CD4-positive, alpha-beta memory T cell (primary cell): ENCODE data around the gene LAMA3. TPM values are rescaled to one million over a fixed set of nuclear protein-coding genes. Genes with fewer than 3 reads are reported as not detected.
A peak's percentile ranks its signal among the peaks of the same experiment; 100 is the strongest.

Experiments used
- CTCF ChIA-PET: fragments of 350-600 bp; sonication (Branson Sonifier 250); formaldehyde crosslinking; loops from one replicate; lab custom pipeline; 2021; ENCODE audit warnings: inconsistent platforms; ENCODE audit not compliant: partially characterized antibody; lab: Charles Lee
- POLR2A ChIA-PET: fragments of 350-600 bp; sonication (Branson Sonifier 250); formaldehyde crosslinking; loops from one replicate; lab custom pipeline; 2021; ENCODE audit not compliant: partially characterized antibody; lab: Charles Lee
- DNase-seq, 5 donors: peaks; one replicate each; pipeline versions ENCODE4 v3.0.0 to v3.0.0-alpha.2; 2020 to 2022; ENCODE audit warnings: mixed read lengths in 1 of 5
- H3K27ac ChIP-seq: one replicate; pipeline ENCODE4 v1.7.0; 2013; ENCODE audit warnings: low read depth, low read length
- H3K27me3 ChIP-seq: 2 replicates; pipeline ENCODE4 v1.7.0; 2013; ENCODE audit warnings: mild to moderate bottlenecking, low read length, moderate library complexity; ENCODE audit not compliant: insufficient read depth
- H3K36me3 ChIP-seq: 2 replicates; pipeline ENCODE4 v1.7.0; 2013; ENCODE audit warnings: mild to moderate bottlenecking, low read length, moderate library complexity; ENCODE audit not compliant: insufficient read depth
- H3K4me1 ChIP-seq: 2 replicates; pipeline ENCODE4 v1.7.0; 2013; ENCODE audit warnings: mild to moderate bottlenecking, low read length, moderate library complexity; ENCODE audit not compliant: insufficient read depth
- H3K4me3 ChIP-seq, 2 donors: one replicate each; pipeline ENCODE4 v1.7.0; 2013; ENCODE audit warnings: low read length in 2 of 2, mild to moderate bottlenecking in 1 of 2
- H3K9me3 ChIP-seq, 2 donors: one replicate each; pipeline ENCODE4 v1.7.0; 2013; ENCODE audit warnings: low read length in 2 of 2, control low read depth in 1 of 2; ENCODE audit not compliant: control insufficient read depth in 1 of 2
- H3K27ac Mint-ChIP-seq, 7 donors: one replicate each; pipeline ENCODE4 v1.8.0; 2020 to 2021; ENCODE audit warnings: mixed read lengths in 7 of 7, mild to moderate bottlenecking in 6 of 7, inconsistent platforms in 3 of 7, moderate library complexity in 3 of 7
- H3K27me3 Mint-ChIP-seq, 2 donors: one replicate each; pipeline ENCODE4 v1.8.0; 2020 to 2021; ENCODE audit warnings: mixed read lengths in 2 of 2
- H3K36me3 Mint-ChIP-seq, 2 donors: one replicate each; pipeline ENCODE4 v1.8.0; 2020 to 2021; ENCODE audit warnings: mixed read lengths in 2 of 2, inconsistent platforms in 1 of 2, mild to moderate bottlenecking in 1 of 2
- H3K4me1 Mint-ChIP-seq, 4 donors: one replicate each; pipeline ENCODE4 v1.8.0; 2020 to 2021; ENCODE audit warnings: mixed read lengths in 4 of 4, mild to moderate bottlenecking in 1 of 4
- H3K4me3 Mint-ChIP-seq, 8 donors: one replicate each; pipeline ENCODE4 v1.8.0; 2020 to 2021; ENCODE audit warnings: mixed read lengths in 8 of 8, mild to moderate bottlenecking in 7 of 8, moderate library complexity in 6 of 8, inconsistent platforms in 3 of 8
- H3K9me3 Mint-ChIP-seq, 8 donors: one replicate each; pipeline ENCODE4 v1.8.0; 2020 to 2021; ENCODE audit warnings: mixed read lengths in 8 of 8, mild to moderate bottlenecking in 5 of 8, inconsistent platforms in 3 of 8, moderate library complexity in 1 of 8
- intact Hi-C: fragments of 100-400 bp; cut with micrococcal nuclease; formaldehyde crosslinking; loops from one replicate; pipeline ENCODE4 v1.15.1; 2023
- polyA plus RNA-seq, 2 donors: library from polyadenylated mRNA; unstranded; fragments of 300-500 nt; fragmentation: Illumina TruSeq; gene quantifications; one replicate each; pipeline ENCODE4 v1.2.3, GENCODE V29; 2021
- total RNA-seq, 2 experiments: library from RNA; stranded (reverse); gene quantifications; one replicate each; pipeline ENCODE4 v1.2.3, GENCODE V29; 2021

The LAMA3 gene
- total and polyA plus RNA-seq, 4 experiments from 2014 or later = not detected

DNA sequence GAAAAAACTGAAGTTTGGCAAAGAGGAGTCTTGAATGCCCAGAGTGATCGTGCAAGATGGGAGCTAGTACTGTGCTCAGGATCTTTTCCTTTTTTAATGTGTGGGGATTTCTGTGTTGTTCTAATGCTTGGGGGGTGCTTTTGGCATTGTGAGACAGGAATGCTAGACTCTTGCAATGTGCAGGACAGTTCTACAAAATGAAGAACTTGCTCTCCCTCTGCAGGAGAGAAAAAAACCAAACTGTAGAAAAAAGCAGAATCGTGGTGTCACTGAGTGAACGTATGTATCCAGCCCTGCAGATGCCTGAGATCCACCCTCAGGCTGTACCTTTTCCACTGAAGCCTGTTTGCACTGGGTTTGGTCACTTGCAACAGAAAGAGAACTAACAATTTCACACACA, 313.2 kb downstream of the LAMA3 start:
- H3K4me1 Mint-ChIP-seq = peaks cover 60 to 87% (median 71%) of the 10 kb centered on the region in 4 donors
- POLR2A ChIA-PET = interaction anchor here (1.7 to 7.9 kb wide), 4 partner anchors 9 to 33 kb away, joined by 5 to 112 read pairs (median 18); no protein-coding TSS in a partner anchor

DNA sequence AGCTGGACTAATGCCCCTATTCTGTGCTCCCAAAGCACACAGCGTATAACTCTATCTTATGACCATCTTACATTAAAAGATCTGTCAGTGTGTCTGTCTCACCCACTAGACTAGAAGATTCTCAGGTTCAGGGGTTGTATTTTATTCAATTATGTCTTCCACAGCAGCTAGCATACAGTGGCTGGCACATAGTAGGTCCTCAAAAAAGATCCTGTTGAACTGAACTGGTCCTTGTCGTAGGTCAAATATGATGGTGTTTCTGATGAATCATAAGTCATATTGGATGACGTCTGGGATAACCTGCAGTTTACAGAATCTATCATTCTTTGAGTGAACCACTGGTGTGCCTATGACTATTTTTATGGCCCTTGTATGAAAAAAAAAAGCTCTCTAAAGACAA, 314.0 kb downstream of the LAMA3 start:
- Mint-ChIP-seq H3K36me3 (peaks cover 6 to 8% of the 10 kb centered on the region in 2 donors), H3K4me1 (peaks cover 62 to 89% (median 76%) of the 10 kb centered on the region in 4 donors), H3K9me3 (no peaks in the 10 kb centered on the region), H3K27ac (peak overlapping the region; percentile 86 to 99 (median 90)), H3K4me3 (peak overlapping the region in 6 of 8 donors; percentile 25 to 75 (median 66)), H3K27me3 (no peaks in the 10 kb centered on the region)
- Histone ChIP-seq H3K36me3 (no peaks in the 10 kb centered on the region), H3K27ac (peak overlapping the region; percentile 35), H3K9me3 (no peaks in the 10 kb centered on the region), H3K4me1 (peaks cover 98% of the 10 kb centered on the region), H3K27me3 (no peaks in the 10 kb centered on the region), H3K4me3 (no peak overlapping the region)
- intact Hi-C loops = no loop called here
- ChIA-PET POLR2A (interaction anchor here (0.6 to 7.9 kb wide), 7 partner anchors 9 to 68 kb away, joined by 3 to 112 read pairs (median 5); no protein-coding TSS in a partner anchor), CTCF (interaction anchor here (1.1 to 7.0 kb wide), 4 partner anchors 35 to 381 kb away, joined by 3 to 80 read pairs (median 4); no protein-coding TSS in a partner anchor)
- no peak for DNase-seq

More for the DNA sequence above, 313.2 kb downstream of the LAMA3 start:
- DNase-seq = no peak
- Histone ChIP-seq H3K4me1 (peaks cover 98% of the 10 kb centered on the region), H3K27ac (peak overlapping the region; percentile 74), H3K4me3 (no peak overlapping the region), H3K36me3 (no peaks in the 10 kb centered on the region), H3K9me3 (no peaks in the 10 kb centered on the region), H3K27me3 (no peaks in the 10 kb centered on the region)
- peak overlapping the region in 7 of 8 donors; percentile 37 to 80 (median 68) for H3K4me3 Mint-ChIP-seq
- CTCF ChIA-PET = interaction anchor here (1.4 to 7.0 kb wide), 2 partner anchors 34 to 116 kb away, joined by 3 to 80 read pairs; no protein-coding TSS in a partner anchor
- H3K36me3 Mint-ChIP-seq = peaks cover 6 to 8% of the 10 kb centered on the region in 2 donors
- H3K27ac Mint-ChIP-seq = peak overlapping the region; percentile 86 to 99 (median 91)
- H3K27me3 Mint-ChIP-seq = no peaks in the 10 kb centered on the region
- intact Hi-C loops = loop anchor here (1.0 kb wide), 1 partner anchor 38 kb away; no protein-coding TSS in a partner anchor
- no peaks in the 10 kb centered on the region for H3K9me3 Mint-ChIP-seq

DNA sequence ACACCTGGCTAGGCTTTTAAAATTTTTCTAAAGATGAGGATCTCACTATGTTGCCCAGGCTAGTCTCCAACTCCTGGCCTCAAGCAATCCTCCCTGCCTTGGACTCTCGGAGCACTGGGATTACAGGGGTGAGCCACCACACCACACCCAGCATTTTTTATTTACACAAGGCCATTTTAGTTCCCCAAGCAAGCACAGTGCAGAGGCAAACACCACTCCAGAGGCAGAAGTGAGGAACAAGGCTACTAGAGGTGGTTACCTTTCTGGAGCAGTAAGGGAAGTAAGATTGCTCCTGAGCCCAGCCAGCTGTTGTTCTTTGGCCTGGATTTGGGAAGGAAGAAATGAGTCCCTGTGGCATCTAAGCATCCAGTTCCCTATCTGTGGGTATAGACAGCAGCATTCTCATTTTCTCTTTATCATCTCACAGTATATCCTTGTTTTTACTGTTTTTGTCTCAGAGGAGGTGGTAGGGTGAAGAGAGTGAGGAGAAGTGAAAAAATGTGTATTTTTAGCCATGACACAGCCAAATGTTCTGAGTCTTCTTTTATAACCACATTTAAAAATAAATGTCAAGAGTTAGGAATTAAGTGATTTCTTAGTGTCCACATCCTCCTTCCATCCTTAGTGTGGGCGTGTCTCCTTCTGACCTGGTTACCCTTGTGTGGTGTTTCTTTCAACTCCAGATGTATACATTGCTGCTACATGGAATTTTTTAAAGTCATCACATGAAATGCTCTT, 314.8 kb downstream of the LAMA3 start:
- H3K9me3 Mint-ChIP-seq = no peaks in the 10 kb centered on the region
- H3K4me3 ChIP-seq = no peak overlapping the region
- peaks cover 99% of the 10 kb centered on the region for H3K4me1 ChIP-seq
- H3K4me3 Mint-ChIP-seq = peak overlapping the region in 6 of 8 donors; percentile 19 to 67 (median 54)
- H3K9me3 ChIP-seq = no peaks in the 10 kb centered on the region
- no peak for DNase-seq
- no peaks in the 10 kb centered on the region for H3K27me3 Mint-ChIP-seq
- H3K36me3 Mint-ChIP-seq = peaks cover 6 to 8% of the 10 kb centered on the region in 2 donors
- no peaks in the 10 kb centered on the region for H3K27me3 ChIP-seq
- H3K36me3 ChIP-seq = no peaks in the 10 kb centered on the region
- peak overlapping the region; percentile 82 to 99 (median 90) for H3K27ac Mint-ChIP-seq
- ChIA-PET CTCF (interaction anchor here (1.1 to 7.0 kb wide), 4 partner anchors 36 to 382 kb away, joined by 3 to 80 read pairs (median 4); no protein-coding TSS in a partner anchor), POLR2A (interaction anchor here (0.6 to 7.9 kb wide), 7 partner anchors 8 to 68 kb away, joined by 3 to 112 read pairs (median 5); no protein-coding TSS in a partner anchor)
- peak overlapping the region; percentile 35 for H3K27ac ChIP-seq
- intact Hi-C loops = no loop called here
- H3K4me1 Mint-ChIP-seq = peaks cover 63 to 91% (median 77%) of the 10 kb centered on the region in 4 donors

Other genes with a start within 250 kb of the LAMA3 start
- gene RIOK3, start 236.2 kb upstream of the LAMA3 start, total RNA-seq = 10 to 100 TPM; 73.2 to 84.4 TPM
- gene RIOK3, start 236.2 kb upstream of the LAMA3 start, polyA plus RNA-seq = 10 to 100 TPM; 36.6 to 39.1 TPM
- gene RMC1, start 185.9 kb upstream of the LAMA3 start, total RNA-seq = 10 to 100 TPM; 56.6 TPM
- gene RMC1, start 185.9 kb upstream of the LAMA3 start, polyA plus RNA-seq = 10 to 100 TPM; 42.7 to 45.8 TPM
- gene NPC1, start 102.9 kb upstream of the LAMA3 start, total RNA-seq = 10 to 100 TPM; 62.9 to 64.5 TPM
- 10 to 100 TPM; 14.0 to 21.9 TPM for gene NPC1, start 102.9 kb upstream of the LAMA3 start, polyA plus RNA-seq
- gene ANKRD29, start 26.5 kb upstream of the LAMA3 start, total RNA-seq = not detected
- gene ANKRD29, start 26.5 kb upstream of the LAMA3 start, polyA plus RNA-seq = 1 to 10 TPM in 1 of 2 donors, under 1 TPM in 1; 0.91 to 1.3 TPM